ENCODE data around the gene CNNM2.
A peak's percentile ranks its signal among the peaks of the same experiment; 100 is the strongest.
"Not testable (repeated sequence)": the region's sequence is repeated elsewhere in the genome, so short reads cannot be mapped to it uniquely, and the experiment has no call there.

CNNM2 gene

GRCh38 chr10:103042908-103043307, 124.8 kb downstream of the CNNM2 start:
- no peak for DNase-seq

GRCh38 chr10:103044942-103045489, 126.9 kb downstream of the CNNM2 start:
- no peak for DNase-seq

GRCh38 chr10:103045961-103046360, 127.9 kb downstream of the CNNM2 start:
- DNase-seq: no peak

GRCh38 chr10:103047381-103047780, 129.3 kb downstream of the CNNM2 start:
- no peak for DNase-seq

GRCh38 chr10:103049237-103049636, 131.1 kb downstream of the CNNM2 start:
- DNase-seq: no peak

GRCh38 chr10:103053659-103054581, 135.8 kb downstream of the CNNM2 start:
- DNase-seq: peak; percentile 26

GRCh38 chr10:103054621-103055020, 136.5 kb downstream of the CNNM2 start:
- DNase-seq: no peak

GRCh38 chr10:103055105-103055504, 137.0 kb downstream of the CNNM2 start:
- DNase-seq: no peak

GRCh38 chr10:103058034-103058433, 139.9 kb downstream of the CNNM2 start:
- DNase-seq: no peak

GRCh38 chr10:103060575-103060974, 142.5 kb downstream of the CNNM2 start:
- no peak for DNase-seq

GRCh38 chr10:103062854-103063590, 144.9 kb downstream of the CNNM2 start:
- no peak for DNase-seq

- DNase-seq: no peak
These were observed 146.9 kb downstream of the CNNM2 start for GRCh38 chr10:103064956-103065355.

GRCh38 chr10:103066141-103067098, 148.3 kb downstream of the CNNM2 start:
- DNase-seq: no peak

- DNase-seq: not testable (repeated sequence)
These were observed 149.0 kb downstream of the CNNM2 start for GRCh38 chr10:103067099-103067477.

GRCh38 chr10:103067484-103067883, 149.4 kb downstream of the CNNM2 start:
- no peak for DNase-seq

GRCh38 chr10:103067956-103068355, 149.9 kb downstream of the CNNM2 start:
- DNase-seq: no peak

- DNase-seq: peak; percentile 55
These were observed 151.6 kb downstream of the CNNM2 start for GRCh38 chr10:103069453-103070331.

- DNase-seq: no peak
These were observed 154.2 kb downstream of the CNNM2 start for GRCh38 chr10:103072276-103072675.

GRCh38 chr10:103072891-103073290, 154.8 kb downstream of the CNNM2 start:
- DNase-seq: no peak

GRCh38 chr10:103077020-103077419, 158.9 kb downstream of the CNNM2 start:
- DNase-seq: no peak
